Medulla oblongata (tissue), 1 donor: ENCODE data around the gene ARID4B.
A peak's percentile ranks its signal among the peaks of the same experiment; 100 is the strongest.
"Not testable (repeated sequence)": the region's sequence is repeated elsewhere in the genome, so short reads cannot be mapped to it uniquely, and the experiment has no call there.

ENCODE experiments used
- DNase-seq: peaks from one replicate; pipeline ENCODE4 v3.0.0-alpha.2; 2015; ENCODE audit errors: extremely low spot score

ARID4B gene

DNA sequence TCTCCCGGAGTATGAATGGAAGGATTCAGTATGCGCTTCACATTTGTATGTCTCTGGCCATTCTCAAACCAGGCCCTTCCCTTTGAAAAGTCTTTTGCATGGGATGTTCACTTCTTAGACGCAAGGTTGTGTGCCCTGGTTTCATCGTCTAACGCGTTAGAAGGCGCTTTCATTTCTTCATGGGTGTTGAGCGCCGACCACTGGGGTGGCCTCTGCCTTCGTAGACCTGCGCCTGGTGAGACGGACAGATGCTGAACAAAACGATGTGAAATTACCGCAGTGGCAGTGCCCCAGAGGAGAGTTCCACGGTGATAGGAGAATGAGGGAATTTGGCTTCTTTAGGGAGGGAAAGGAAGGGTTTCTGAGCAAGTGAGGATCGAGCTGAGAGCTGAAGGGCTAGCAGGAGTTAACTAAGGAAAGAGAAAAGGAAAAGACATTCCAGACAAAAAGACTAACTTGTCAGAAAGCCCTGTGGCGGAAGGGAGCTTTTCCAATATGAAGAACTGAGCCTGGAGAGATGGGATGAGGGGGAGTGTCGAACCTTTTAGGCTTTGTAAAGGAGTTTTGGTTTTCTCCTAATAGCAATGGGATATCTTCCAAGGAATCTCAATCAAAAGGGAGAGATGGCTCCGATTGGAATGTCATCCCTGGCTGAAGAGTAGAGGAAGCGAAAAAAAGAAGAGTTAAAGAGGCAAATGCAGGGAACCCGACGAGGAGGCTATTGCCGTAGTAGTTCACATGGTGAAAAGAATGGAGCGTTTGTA, 1.3 kb upstream of the ARID4B start:
- no peak for DNase-seq

DNA sequence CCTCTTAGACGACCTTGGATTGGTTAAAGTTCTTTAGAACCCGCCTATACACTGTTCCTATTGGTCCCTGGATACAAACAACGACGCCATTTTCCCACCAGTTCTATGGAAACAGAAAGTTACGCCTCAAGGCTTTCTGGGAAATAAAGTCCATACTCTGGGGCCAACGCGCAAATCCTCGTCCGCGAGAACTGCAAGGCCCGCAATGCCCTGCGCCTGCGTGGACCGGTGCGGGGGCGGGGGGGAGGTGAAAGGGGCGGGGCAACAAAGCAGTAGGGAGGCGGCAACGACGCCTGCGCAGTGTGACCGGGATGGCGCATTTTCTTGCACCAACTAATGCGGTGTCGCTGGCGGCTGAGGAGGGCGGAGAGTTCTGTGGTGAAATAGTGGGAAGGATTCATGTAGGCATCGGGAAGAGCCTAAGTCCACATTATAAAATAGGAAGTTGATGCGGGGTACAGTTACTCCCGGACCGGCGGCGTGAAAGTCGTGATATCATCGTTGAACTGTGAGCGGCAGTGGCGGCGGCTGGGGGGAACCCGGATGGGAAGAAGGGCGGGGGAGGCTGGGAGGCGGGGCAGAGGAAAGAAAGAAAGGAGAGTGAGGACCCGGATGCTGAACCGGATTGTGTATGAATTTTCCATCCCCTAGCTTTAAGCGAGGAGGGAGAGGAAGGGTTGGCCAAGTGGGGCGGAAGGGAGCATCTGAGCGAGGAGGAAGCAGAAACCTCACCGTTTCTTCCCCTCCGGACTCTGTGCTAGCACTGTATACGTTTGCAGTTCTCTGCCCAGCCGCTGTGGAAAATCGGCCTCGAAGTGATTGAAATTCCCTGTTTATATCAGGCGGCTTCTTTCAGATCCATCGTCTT, 526 bp upstream of the ARID4B start, which contains the start of gene GGPS1:
Gene GGPS1, plus strand, starts transcription at position 300 of the 868 bp plus-strand sequence. CDS start 6,695 bp downstream, outside the sequence.
- peak; percentile 100 for DNase-seq

DNA sequence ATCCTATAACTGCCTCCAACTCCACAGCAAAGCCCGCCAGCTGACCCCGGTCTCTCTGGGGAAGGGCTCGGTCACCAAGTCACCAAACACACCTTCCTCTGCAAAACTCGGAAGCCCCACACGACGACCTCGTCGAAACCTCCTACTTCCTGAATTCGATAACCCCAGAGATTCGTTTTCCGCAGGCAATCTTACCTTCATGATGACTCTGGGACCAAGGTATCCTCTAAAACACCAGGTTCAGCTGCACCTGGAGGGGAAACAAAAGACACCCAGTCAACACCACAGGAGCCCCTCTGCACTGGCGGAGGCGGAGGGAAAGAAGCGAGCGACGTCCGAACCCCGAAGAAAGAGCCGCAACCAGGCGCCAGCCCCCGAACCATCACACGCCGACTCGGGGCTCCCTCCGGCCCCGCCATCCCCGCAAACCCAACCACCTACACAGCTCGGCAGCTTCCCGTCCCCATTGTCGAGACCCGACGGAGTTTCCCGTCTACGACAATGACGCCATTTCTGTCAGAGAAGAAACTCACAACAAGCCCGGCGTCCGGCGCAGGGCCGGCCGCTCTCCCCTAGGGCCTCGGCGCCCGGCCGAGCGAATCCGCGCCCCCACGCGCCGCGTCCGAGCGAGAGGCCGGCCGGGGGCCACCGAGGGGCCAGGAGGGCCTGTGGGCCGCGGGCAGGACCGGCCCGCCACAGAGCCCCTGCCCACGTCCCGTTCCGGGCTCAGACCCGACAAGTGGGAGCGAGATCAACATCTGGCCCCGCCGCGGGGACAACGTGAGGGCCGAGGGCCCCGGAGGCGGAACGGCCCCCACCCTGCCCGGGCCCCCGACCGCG, 1.0 kb downstream of the ARID4B start:
- peak; percentile 50 for DNase-seq

DNA sequence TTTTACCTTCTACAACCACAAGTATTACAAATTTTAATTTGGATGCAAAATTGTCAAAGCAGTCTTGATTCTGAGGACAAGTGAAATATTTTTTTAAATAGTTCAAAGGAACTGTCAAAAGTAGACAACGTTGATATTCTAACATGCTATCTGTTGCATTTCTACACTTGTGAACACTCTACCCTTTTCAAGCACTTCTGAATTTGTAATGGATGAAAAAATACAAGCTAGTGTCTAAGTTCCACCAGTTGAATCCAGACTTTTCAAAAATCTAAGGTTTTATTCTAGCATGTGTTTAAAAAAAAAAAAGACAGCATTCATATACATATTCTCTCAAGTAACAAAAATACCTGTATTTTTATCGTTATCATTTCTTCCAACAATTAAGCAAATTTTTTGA, 2.1 kb downstream of the ARID4B start:
- no peak for DNase-seq

DNA sequence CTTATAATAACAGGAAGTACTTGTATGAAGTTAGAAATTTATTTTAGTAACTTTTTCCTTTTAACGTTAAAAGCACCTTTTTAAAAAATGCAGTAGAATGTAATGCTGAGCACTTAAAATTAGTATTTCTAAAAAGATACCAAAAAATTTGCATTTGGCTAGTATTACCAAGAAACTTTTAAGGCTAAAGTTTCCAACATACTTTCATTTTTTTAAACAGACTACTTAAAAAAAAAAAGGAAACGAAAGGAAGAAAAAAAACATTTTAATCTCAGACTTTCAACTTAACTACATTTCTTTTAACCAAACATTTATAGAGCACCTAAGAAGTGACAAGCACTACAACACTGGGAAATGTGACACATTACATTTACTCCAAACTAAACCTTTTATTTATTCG, 2.8 kb downstream of the ARID4B start:
- DNase-seq: no peak

DNA sequence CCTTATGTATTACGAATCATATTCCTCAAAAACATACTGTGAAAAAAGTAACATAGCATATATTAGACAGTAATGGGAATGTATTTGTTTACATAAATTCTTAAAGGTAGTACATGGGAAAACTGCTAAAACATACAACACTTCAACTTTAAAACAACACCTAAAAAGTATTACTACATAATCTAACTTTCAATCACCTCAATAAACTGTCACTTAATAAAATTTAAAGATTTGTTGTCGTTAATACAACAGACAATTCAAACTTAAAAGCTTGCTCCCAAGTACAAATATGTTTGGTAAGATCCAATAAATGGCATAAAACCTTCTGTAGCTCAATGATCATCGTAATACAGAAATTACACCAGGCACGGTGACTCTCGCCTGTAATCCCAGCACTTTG, 3.7 kb downstream of the ARID4B start:
- no peak for DNase-seq

DNA sequence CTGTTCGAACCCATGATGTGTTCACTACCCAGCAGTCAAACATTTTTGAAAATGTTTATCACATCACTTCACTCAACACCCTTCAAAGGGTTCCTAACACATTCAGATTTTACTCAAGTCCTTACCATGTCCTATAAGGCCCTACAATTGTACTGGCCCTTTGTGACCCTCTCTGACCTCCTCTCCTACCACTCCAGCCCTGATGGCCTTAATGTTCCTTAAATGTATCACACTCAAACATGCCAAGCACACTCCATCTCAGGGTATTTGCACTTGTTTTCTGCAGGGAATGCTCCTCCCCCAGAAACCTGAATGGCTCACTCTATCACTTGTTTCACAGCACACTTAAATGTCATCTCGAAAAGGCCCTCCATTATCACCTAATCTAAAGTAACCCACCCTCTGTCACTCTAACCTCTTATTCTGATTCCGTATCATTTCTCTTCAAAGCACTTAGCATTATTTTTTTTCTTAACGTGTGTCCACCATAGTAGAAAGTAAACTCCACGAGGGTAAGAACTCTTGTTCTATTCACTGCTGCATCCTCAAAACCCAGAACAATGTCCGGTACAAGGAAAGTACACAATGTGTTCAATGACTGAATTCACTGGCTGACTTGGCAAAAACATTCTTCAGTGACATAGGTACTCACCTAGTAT, 7.3 kb downstream of the ARID4B start:
- DNase-seq: no peak

DNA sequence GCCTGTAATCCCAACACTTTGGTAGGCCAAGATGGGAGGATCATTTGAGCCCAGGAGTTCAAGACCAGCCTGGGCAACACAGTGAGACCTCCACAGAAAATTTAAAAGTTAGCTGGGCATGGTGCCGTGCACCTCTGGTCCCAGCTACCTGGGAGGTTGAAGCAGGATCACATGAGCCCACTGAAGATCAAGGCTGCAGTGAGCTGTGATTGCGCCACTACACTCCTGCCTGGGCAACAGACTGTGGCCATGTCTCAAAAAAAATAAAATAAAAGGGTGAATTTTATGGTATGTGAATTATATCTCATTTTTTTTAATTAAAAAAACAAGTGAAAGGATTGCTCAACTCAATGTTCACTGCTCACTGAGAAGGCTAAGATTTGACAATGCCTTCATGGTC, 8.7 kb downstream of the ARID4B start:
- no peak for DNase-seq

DNA sequence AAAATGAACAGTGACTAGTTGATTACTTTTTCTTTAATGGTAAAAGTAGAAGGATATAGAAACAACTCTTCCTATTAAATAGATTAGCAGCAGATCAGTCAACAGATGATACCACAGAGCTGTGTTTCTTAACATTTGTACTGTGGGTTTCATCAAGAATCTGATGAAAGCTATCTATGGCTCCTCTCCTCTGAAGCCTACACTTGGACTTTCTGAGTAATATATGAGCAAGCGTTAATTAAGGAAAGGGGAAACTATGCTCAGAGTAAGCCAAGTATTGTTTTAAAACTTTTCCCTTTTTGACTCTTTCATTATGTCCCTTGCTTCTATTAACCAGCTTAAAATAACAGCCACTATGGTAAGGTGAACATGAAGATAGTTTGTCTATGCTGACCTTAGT, 10.8 kb downstream of the ARID4B start:
- no peak for DNase-seq

DNA sequence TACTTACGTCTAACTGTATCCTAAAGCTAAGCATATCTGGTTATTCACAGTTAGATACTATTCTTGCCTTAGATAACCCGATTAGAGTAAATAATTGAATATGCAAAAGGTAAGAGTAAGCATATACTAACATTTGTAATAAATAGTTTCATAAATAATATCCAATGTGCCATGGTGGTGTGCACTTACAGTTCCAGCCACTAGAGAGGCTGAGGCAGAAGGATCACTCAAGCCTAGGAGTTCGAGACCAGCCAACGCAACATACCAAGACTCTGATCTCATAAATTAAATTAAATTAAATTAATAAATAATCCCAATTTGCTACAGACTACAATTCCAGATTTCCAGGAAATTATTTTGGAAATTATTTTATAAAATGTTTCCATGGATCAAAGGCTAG, 12.2 kb downstream of the ARID4B start:
- no peak for DNase-seq

DNA sequence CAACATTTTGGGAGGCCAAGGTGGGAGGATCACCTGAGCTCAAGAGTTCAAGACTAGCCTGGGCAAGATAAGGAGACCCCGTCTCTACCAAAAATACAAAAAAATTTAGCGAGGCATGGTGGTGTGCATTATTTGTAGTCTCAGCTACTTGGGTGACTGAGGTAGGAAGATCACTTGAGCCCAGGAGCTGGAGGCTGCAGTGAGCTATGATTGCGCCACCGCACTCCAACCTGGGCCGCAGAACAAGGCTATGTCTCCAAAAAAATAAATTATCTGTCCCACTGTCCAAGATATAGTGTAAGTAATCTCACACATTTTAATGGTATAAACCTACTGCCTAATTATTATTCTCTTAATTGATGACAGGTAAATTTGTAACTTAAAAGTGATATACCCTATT, 12.8 kb downstream of the ARID4B start:
- no peak for DNase-seq

DNA sequence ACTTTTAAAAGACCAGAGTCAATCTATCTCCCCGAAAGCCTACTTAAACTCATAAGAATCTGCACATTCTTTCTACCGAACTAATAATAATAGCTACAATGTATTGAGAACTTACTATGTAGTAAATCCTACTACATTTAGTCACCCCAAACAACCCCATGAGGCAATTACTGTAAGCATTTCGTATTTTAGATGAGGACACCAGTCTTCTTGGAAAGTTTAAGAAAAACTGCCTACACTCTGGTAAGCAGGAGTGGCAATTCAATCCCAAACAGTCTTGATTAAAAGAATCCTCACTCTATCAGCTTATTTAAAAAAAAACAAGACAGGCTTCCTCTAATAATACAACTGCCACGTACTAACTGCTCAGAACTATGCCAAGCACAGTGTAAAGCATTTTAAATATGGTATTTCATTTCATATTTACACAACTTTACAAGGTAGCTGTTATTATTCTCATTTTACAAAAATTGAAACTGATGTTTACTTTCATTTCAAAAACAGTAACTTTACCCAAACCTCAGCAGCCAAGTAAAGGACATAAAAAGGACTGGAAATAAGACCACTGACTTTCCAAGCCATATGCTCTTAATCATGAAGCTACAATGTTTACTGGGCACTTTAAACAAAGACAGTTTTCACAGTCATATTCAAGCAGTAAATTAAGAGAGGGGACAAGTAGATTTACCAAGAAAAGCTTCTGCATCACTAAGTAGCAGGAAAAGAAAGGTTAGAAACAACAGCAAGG, 13.9 kb downstream of the ARID4B start:
- DNase-seq: no peak

DNA sequence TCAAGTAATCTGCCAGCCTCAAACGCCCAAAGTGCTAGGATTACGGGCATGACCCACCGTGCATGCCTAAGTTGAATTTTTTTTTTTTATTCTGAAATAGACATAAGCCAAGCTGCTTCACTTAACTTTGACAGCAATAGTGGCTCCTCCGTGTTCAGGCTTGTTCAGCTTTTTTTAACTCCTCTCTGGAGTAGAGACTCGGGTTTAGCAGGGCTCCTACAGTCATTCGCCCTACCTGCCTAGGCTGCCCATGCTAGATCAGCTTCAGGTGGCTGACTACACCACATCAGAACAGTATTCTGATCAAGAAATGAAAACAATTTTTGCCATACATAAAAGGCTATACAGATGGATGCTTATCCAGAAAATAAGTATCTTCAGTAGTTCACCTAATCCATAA, 14.7 kb downstream of the ARID4B start:
- DNase-seq: no peak

DNA sequence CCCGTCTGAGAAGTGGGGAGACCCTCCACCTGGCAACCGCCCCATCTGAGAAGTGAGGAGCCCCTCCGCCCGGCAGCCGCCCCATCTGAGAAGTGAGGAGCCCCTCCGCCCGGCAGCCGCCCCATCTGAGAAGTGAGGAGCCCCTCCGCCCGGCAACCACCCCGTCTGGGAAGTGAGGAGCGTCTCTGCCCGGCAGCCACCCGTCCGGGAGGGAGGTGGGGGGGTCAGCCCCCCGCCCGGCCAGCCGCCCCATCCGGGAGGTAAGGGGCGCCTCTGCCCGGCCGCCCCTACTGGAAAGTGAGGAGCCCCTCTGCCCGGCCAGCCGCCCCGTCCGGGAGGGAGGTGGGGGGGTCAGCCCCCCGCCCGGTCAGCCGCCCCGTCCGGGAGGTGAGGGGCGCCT, 18.8 kb downstream of the ARID4B start:
- not testable (repeated sequence) for DNase-seq

DNA sequence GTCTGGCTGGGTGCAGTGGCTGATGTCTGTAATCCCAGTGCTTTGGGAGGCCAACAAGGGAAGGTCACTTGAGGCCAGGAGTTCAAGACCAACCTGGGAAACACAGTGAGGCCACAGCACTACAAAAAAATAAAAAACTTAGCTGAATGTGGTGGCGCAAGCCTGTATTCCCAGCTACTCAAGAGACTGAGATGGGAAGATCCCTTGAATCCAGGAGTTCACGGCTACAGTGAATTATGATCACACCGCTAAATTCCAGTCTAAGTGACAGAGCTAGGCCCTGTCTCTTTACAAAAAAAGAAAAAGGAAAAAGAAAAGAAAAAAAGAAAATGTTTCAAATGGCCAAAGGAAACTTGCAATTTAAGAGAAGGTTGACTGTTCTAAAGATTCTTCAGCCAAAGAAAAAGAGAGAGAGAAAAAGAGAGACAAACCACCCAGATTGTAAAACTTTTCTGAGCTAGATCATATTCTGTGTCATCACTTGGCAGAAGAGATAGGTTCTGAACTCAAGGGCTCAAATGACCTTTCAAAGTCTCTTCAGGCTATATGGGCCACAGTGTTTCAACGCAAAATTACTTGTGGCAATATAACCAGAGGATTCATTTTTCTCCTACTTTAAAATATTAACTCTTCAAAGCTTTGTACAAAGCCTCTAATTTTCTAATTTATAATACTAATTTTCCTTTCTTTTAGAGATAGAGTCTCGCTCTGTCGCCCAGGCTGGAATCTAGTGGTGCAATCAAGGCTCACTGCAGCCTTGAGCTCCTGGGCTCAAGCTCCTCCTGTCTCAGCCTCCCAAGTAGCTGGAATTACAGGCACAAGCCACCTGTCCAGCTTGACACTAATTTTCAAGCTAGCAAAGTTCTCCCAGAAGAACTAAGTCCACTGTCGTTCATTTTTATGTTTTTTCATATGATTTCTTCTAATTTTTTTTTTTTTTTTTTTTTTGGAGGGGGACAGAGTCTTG, 20.5 kb downstream of the ARID4B start:
- DNase-seq: no peak

DNA sequence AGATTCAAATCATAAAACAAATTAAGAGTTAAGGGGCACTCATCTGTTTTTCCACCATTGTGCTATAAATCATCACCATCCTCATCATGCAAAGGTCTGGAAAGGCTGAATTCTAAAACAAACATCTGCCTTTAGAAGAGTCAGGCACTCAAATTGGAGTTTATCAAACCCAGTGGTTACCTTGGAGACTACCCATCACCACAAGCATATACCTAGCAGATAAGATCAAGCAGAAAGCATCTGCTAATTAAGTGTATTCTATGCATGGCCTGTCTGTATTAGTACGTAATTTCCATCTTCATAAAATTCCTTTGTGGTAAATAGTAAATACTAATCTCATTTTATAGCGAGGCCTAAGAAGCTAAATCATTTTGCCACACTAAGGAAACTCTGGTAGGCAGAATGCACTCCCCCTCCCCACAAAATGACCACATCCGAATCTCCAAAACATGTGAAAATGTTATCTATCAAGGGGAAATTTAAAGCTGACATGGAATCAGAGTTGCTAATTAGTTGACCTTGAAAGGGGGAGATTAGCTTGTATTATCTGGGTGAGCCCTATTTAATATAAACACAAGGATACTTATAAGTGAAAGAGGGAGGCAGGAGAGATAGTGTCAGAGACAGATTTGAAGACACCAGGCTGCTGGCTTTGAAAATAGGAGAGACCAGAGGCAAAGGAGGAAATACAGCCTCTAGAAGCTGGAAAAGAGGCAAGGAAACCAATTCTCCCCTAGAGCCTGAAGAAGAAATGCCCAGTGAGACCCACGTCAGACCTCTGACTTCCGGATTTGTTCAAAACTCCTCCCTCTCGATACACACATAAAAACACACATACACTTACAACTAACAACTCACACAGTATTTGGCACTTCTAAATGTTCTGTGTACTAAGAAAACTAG, 23.2 kb downstream of the ARID4B start:
- peak; percentile 22 for DNase-seq

DNA sequence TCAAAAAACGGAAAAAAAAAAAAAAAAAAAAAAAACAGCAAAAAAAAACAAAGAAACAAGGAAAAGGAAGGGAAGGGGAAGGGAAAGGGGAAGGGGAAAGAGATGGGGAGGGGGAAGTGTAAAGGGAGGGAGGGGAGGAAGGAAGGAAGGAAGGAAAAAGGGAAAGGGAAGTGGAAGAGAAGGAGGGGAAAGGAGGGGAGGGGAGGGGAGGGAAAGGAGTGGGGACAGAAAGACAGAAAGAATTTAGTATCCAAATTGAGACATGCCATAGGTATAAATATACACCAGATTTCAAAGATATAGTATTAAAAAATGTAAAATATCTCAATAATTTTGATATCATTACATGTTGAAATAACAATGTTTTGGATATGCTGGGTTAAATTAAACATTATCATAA, 25.8 kb downstream of the ARID4B start:
- no peak for DNase-seq

DNA sequence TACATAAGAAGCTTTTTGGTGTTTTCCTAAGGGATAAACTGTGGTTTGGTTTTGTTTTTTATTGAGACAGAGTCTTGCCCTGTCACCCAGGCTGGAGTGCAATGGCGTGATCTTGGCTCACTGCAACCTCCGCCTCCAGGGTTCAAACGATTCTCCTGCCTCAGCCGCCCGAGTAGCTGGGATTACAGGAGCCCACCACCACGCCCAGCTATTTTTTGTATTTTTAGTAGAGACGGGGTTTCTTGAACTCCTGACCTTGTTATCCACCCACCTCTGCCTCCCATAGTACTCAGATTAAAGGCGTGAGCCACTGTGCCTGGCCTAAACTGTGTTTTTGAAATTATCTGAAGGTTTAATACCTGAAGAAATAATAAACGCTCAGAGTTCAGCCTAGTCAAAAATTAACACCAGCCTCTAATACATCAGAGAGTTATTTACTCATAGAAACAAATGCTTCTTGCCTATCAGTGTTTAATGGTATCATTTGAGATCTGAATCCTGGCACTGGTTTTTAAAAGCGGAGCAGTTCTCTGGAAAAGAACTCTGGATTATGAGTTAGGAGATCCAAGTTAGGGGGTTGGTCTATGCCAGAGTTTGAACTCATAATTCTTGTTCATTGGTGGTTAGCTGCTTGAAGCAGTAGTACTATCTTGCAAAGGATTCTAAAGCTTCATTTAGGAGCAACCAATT, 28.7 kb downstream of the ARID4B start:
- DNase-seq: no peak
